SK-N-DZ (cell line): ENCODE results near the gene RASAL3.

Source experiments
- DNase-seq: peaks from one replicate; pipeline ENCODE4 v3.0.0-alpha.2; 2015; ENCODE audit warnings: low spot score

The RASAL3 gene

GRCh38 chr19:15436012-15436825 lies 28.1 kb downstream of the RASAL3 start:
- no peak for DNase-seq

GRCh38 chr19:15433519-15434069 lies 30.8 kb downstream of the RASAL3 start:
- DNase-seq = no peak

GRCh38 chr19:15432629-15433518 lies 31.5 kb downstream of the RASAL3 start:
- peak; percentile 80 for DNase-seq

- no peak for DNase-seq
Measured at GRCh38 chr19:15432018-15432494, 32.3 kb downstream of the RASAL3 start.

GRCh38 chr19:15431396-15432017 lies 32.8 kb downstream of the RASAL3 start:
- no peak for DNase-seq

- no peak for DNase-seq
Measured at GRCh38 chr19:15430526-15431120, 33.7 kb downstream of the RASAL3 start.

- no peak for DNase-seq
Measured at GRCh38 chr19:15429825-15430467, 34.4 kb downstream of the RASAL3 start.

- DNase-seq = no peak
Measured at GRCh38 chr19:15428956-15429824, 35.2 kb downstream of the RASAL3 start.

GRCh38 chr19:15427991-15428471 lies 36.3 kb downstream of the RASAL3 start:
- no peak for DNase-seq

- no peak for DNase-seq
Measured at GRCh38 chr19:15427350-15427700, 37.0 kb downstream of the RASAL3 start.

- DNase-seq = no peak
Measured at GRCh38 chr19:15426485-15427349, 37.6 kb downstream of the RASAL3 start.

- no peak for DNase-seq
Measured at GRCh38 chr19:15425321-15425950, 38.9 kb downstream of the RASAL3 start.

GRCh38 chr19:15424692-15425272 lies 39.6 kb downstream of the RASAL3 start:
- no peak for DNase-seq

- DNase-seq = no peak
Measured at GRCh38 chr19:15424121-15424520, 40.2 kb downstream of the RASAL3 start.

GRCh38 chr19:15423130-15423529 lies 41.2 kb downstream of the RASAL3 start:
- no peak for DNase-seq

GRCh38 chr19:15422296-15423075 lies 41.9 kb downstream of the RASAL3 start:
- no peak for DNase-seq

GRCh38 chr19:15421721-15422260 lies 42.6 kb downstream of the RASAL3 start:
- DNase-seq = no peak
